RWPE1 (cell line): ENCODE measurements around the gene FOXP1.

Experiments
- CTCF ChIA-PET: fragments of 350-600 bp; sonication (Branson Sonifier 250); formaldehyde crosslinking; extraction: SDS; loops from one replicate; lab custom pipeline; 2021; lab: Yijun Ruan, JAX
- POLR2A ChIA-PET: fragments of 400-600 bp; formaldehyde crosslinking; extraction: SDS; loops from one replicate; lab custom pipeline; 2020; ENCODE audit warnings: antibody characterized with exemption; ENCODE audit not compliant: low non-redundant PET; lab: Yijun Ruan, JAX
- DNase-seq: peaks from one replicate; pipeline ENCODE4 v3.0.0; 2012; ENCODE audit warnings: low spot score
- H3K27ac ChIP-seq: fragments of 450-650 bp; 2 replicates; pipeline ENCODE4 v1.5.1; 2017
- CTCF ChIP-seq: fragments of 450-650 bp; conservative IDR thresholded peaks from 2 replicates; pipeline ENCODE4 v1.5.1; 2017; ENCODE audit warnings: low read depth, mild to moderate bottlenecking

FOXP1 gene

DNA sequence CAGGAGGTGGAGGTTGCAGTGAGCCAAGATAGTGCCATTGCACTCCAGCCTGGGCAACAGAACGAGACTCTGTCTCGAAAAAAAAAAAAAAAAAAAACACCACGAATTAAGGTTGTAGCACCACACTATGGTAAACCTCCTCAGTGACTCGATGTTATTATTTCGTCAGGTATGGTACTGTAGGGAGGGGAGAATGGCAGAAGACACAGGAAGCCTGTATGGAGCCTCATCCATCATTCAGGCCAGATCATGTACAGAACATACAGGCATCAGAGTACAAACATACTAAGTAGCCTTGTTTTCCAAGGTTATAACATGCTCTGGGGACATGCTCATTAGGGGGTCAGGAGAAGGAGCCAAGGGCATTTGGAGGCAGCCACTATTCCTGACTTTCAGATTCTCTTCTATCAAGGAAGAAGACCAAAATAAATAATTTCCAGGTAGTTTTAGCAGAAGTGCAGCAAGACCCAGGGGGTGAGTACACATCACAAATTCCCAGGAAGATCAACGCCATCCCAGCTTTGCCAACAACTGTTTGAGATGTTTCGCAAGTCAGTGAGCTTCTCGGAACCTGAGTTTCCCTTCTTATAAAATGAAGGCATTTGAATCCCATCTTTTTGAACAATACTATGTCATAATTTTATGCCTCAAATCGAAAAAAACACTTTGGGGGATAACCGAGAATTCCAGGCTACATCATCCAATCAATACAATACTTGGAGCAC is 79.8 kb downstream of the FOXP1 start:
- CTCF ChIA-PET = no interaction called here
- TF ChIP-seq CTCF = no peak
- peak; percentile 46 for DNase-seq
- POLR2A ChIA-PET = no interaction called here
- H3K27ac ChIP-seq = peak overlapping the region; percentile 57; the same call in 1 of the 2 replicates

DNA sequence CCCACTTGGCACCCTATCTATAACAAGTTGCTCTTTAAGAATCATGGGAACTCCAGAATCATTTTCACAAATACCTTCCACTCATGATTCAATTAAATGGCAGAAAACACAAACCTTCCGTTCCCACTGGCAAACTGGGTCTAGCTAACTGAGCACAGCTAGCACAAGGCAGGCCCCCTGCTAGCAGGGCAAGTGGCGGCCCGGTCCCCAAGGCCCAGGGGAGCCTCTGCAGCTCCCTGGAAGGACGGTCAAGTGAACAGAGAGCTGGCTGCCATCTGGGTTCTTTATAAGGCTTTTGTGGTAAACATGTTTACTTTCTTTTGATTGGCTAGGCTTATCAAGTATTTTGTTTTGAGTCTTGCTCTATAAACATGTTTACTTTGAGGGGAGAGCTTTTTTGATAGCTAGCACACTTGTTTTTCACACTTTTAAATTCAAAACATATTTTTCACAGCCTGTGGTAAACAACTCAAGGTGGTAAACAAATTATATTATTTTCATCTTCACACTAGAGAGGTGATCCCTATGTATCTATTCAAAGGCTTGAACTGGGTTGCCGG is 81.4 kb downstream of the FOXP1 start:
- no peak for TF ChIP-seq CTCF
- CTCF ChIA-PET = interaction anchor here (0.7 kb wide), 1 partner anchor 85 kb away, joined by 8 read pairs; no protein-coding TSS in a partner anchor
- H3K27ac ChIP-seq = peak overlapping the region; percentile 41
- DNase-seq = no peak
- POLR2A ChIA-PET = no interaction called here

- CTCF ChIA-PET = no interaction called here
- TF ChIP-seq CTCF = no peak
- no peak overlapping the region for H3K27ac ChIP-seq
- no peak for DNase-seq
- POLR2A ChIA-PET = no interaction called here
Measured at GRCh38 chr3:71500696-71501095, 82.8 kb downstream of the FOXP1 start.

DNA sequence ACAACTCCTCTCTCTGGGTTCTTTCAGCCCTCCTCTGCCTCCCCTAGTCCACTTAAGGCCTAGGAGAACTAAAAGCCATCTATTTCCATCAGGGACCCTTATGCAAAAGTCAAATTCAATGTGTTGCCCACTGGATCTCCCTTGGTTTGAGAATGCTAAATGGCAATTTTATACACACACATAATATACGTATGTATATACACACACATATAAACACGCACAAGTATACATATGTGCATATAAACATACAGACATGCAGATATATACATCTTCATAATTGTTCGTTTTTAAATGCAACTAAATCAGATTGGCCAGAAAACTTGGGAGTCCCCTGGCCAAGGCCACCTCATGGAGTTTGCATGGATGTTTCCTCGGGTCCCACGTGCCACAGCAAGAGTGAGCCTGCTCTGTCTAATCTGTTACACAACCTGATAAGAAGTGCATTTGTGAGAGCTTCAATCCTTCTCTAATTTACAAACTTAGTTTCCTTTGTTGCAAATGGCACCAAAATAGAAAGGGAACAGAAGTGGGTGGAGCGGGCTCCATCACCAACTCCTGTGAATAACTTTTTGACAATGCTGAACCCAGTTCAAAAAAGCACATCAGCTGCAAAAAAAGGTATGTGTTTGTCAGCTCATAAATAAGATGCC is 84.2 kb downstream of the FOXP1 start:
- TF ChIP-seq CTCF = no peak
- ChIA-PET POLR2A (no interaction called here), CTCF (no interaction called here)
- no peak overlapping the region for H3K27ac ChIP-seq
- no peak for DNase-seq

DNA sequence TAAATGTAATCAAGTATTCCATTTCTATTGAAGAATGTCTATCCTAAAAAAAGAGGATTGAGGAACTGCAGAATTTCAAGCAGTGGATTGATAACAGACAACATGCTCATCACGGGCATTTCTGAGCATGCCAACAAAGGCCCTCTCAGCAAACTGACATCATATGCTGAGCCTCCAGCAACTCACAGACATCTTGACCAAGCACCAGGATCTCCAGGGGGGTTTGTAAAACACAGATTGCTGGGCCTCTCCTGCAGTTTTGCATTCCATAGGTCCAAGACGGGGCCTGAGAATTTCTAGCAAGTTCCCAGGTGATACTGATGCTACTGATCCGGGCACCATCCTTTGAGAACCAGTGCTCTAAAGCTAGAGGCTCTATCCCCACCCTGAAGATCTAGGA is 85.0 kb downstream of the FOXP1 start:
- ChIA-PET CTCF (no interaction called here), POLR2A (no interaction called here)
- TF ChIP-seq CTCF = no peak
- H3K27ac ChIP-seq = no peak overlapping the region
- DNase-seq = no peak

DNA sequence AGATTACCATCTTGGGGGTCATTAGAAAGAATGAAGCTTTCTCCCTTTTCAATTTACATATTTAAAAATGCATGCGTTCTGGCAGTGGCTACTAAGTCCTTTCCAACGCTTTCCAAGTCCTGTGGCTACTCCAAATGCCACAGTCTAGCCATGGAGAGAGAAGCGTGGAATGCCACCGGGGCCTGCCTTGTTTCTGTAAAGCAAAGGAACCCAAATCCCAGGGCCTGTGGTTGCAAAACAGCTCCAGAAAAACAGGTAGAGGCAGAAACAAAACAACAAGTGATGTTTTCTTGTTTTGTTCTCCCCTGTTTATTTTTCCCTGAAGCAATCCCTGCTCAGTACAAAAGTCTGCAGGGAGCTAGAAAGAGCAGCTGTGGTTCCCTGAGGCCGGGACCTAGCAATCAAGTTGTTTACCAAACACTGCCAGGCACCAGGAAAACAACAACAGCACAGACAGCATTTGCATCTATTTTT is 85.5 kb downstream of the FOXP1 start:
- ChIA-PET POLR2A (no interaction called here), CTCF (no interaction called here)
- DNase-seq = no peak
- no peak overlapping the region; the same call in 1 of the 2 replicates for H3K27ac ChIP-seq
- no peak for TF ChIP-seq CTCF
